Smooth muscle cell of the brain vasculature (primary cell): ENCODE data around the gene SF3A1.

Experiments used
- DNase-seq: peaks from one replicate; pipeline ENCODE4 v3.0.0-alpha.2; 2012; ENCODE audit warnings: low read depth, low spot score

The SF3A1 gene

DNA sequence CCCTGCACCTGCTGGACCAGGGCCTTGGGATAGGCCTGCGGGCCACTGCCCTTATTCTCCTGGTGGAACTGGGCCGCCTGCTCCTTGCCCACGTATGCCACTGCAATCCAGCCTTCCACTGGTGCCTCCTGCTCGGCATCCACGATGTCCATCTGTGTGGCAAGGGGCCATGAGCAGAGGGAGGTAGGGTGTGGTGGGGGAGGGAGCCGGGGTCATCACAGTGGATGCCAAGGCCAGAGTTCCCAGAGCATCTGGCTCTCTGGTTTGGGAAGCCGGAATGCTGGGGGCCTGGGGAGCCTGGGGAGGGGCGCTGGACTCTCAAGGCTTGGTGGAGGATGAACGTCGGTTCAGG, 29.9 kb upstream of the SF3A1 start:
- DNase-seq, result no peak

GRCh38 chr22:30385942-30386341, 29.2 kb upstream of the SF3A1 start:
- DNase-seq, result no peak

DNA sequence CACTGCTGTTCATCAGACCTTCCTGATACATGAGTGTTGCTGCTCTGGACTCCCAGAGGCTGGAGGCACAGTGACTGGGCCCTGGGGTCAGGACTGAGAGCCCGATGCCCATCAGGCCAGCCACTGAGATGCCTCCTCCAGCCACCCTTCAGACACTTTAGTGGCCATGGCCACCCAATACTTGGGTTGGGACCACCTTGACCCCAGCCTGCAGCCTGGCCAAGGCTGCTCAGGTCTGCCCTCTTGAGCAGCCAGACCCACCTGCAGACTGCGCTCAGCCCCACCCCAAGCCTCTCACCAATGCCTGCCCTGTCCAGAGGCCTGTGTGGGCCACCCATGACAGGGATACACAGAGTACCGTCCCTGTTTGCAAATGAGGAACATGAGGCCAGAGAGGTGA, 26.4 kb upstream of the SF3A1 start:
- DNase-seq, result no peak

DNA sequence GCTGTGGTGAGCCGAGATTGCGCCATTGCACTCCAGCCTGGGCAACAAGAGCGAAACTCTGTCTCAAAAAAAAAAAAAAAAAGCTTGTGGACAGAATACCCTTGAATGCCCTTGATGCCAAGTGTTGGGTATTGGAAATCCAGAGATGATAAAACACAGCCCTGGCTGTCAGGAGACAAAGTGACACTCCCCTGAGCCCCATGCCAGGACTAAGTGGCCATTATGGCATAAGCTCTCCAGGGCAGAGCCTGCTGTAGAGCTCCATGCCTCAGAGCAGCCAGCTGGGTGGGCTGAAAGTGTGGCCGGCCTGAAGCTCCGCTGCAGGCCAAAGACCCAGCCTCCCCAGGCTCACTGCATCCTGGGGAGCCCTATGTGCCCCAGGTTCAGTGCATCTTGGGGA, 25.6 kb upstream of the SF3A1 start:
- DNase-seq, result no peak

DNA sequence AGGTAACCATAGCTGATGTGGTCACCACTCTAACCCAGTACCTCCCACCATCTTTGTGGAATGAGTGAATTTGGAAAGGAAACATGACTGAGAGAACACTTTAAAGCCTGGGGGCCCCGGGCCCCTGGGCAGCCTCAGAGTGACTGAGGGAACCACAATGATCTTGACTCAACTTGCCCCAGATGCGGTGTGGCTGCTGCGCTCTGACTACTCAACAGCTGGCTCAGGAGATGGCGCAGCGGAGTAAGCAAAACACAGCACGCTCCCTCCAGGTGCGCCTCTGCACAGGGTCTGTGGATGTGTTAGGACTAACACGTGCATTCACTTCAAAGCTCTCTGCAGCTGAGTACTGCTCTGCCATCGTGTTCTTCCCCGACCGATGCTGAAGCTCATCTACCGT, 24.6 kb upstream of the SF3A1 start:
- DNase-seq, result no peak

- no peak for DNase-seq
Measured at GRCh38 chr22:30380011-30380410, 23.3 kb upstream of the SF3A1 start.

- DNase-seq, result no peak
Measured at GRCh38 chr22:30375312-30375849, 18.7 kb upstream of the SF3A1 start.

DNA sequence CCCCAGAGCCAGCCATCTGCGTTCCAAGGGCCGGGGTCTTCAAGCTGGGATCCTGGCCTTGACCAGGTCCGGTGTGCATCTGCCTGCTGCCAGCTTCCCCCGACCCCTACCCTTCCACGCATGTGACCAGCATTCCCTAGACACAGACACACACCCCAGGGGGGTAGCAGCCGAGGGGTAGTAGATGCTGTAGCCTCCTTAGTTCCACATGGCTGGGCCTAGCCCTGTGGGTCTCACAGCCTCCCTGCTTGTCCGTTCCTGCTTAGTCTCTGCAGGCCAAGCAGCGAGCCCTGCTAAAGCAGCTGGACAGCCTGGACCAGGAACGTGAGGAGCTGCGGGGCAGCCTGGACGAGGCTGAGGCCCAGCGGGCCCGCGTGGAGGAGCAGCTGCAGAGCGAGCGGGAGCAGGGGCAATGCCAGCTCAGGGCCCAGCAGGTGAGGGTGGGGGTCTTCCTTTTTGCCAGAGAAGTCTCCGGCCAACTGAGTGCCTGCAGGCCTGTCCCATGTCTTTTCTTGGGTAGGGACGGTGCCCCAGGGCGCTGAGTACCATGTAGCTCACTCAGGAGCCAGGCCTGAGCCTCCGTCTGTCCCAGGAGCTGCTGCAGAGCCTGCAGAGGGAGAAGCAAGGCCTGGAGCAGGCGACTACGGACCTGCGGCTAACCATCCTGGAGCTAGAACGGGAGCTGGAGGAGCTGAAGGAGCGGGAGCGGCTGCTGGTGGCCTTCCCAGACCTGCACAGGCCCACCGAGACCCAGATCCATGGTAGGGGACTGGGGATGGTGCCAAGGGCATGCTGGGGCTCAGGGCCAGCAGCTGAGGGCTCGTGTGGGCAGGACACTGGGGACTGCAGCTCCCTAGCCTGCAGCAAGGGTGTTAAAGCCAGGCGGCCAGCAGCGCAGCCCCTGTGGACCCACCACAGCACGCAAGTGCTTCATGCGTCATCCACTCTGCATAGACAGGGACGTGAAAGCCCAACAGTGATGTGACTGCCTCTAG, 16.9 kb upstream of the SF3A1 start:
- DNase-seq, result no peak

- DNase-seq, result no peak
Measured at GRCh38 chr22:30372915-30373314, 16.2 kb upstream of the SF3A1 start.

DNA sequence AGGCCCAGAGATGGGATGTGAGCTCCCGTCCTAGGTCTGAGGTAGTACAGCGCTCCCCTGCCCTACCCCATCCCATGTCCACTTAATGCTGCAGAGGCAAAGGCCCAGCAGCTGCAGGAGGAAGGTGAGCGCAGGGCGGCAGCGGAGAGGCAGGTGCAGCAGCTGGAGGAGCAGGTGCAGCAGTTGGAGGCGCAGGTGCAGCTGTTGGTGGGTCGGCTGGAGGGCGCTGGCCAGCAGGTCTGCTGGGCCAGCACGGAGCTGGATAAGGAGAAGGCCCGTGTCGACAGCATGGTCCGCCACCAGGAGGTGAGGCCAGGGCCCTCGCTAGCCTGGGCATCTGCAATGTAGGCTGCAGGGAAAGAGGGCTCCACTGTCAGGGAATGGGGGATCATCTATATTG, 15.3 kb upstream of the SF3A1 start:
- no peak for DNase-seq

DNA sequence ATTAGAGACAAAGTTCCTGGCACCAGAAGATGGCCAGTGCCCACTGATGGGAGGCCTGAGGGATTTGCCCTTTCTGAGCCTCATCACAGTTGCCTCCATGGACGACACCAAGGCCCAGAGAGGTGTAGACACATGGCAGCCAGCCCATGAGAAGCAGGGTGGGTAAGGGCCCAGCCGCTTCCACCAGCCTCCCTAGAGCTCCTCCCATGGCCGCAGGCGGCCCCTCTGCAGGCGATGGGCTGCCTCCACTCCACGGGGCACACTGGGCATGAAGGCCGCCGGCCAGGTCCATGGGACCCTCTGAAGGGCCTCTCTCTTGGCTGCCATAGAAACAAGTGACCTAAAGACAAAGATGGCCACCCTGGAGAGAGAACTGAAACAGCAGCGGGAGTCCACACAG, 14.6 kb upstream of the SF3A1 start:
- no peak for DNase-seq

GRCh38 chr22:30370641-30371230, 14.0 kb upstream of the SF3A1 start:
- no peak for DNase-seq

DNA sequence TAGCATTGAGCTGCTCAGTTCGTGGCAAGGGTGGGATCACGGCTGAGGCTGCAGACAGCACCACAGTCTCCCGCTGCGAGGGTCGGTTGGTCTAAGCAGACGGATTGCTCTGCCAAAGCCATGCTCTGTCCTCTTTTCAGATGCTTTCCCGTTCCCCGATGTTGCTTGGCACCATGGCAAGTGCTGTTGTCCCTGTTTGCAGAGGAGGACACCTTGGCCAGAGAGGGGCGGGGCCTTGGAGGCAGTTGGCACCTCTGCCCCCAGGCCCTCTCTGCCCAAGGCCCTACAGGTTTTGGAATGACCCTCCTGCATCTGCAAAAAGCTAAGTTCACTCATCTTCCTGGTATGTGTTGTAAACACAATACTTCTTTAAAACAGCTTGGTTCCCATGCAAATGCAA, 11.7 kb upstream of the SF3A1 start:
- DNase-seq, result no peak

DNA sequence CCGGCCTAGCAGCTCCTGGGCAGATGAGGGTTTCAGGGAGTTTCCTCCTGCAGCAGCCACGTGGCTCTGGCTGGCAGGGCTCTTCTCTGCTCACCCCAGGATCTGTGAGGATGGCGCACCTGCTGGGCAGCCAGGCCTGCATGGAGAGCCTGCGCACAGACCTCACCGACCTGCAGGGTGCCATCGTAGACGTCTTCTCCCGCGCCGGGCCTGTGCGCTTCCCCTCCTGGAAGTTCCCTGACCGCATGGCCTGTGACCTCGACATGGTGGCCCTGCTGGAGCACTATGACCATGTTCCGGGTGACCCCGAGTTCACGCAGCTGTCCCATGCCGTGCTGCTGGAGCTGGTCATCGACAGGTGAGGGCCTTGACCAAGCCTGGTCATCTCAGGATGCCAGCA, 9.2 kb upstream of the SF3A1 start:
- DNase-seq, result no peak

DNA sequence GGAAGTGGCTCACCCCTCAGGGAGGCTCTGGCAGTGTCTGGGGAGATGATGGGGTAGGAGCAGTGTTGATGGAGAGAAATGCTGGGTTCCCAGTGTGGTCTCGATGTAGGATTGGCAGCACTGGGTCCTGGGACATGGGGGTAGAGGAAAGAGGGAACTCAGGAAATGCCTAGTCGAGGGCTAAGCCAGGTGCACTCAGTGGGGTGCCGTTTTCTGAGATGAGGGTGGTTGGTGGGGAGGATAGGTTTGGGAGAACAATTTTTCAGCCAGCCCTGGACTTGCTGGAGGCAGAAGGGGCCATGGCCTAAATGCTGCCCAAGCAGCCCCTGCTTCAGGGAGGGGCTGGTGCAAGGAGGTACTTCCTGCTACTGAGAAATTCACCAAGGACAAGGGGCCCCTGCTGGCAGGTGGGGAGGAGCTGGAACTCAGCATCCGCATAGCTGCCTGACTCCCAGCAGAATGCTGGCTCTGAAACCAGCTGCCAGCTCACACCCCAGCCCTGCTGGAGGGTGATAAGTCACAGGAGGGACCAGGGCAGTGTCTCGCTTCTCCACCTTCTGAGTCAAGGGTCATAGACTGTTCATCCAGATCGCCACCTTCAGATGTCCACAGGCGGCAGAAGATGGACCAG, 6.1 kb upstream of the SF3A1 start:
- no peak for DNase-seq

GRCh38 chr22:30361916-30362650, 5.4 kb upstream of the SF3A1 start:
- no peak for DNase-seq

DNA sequence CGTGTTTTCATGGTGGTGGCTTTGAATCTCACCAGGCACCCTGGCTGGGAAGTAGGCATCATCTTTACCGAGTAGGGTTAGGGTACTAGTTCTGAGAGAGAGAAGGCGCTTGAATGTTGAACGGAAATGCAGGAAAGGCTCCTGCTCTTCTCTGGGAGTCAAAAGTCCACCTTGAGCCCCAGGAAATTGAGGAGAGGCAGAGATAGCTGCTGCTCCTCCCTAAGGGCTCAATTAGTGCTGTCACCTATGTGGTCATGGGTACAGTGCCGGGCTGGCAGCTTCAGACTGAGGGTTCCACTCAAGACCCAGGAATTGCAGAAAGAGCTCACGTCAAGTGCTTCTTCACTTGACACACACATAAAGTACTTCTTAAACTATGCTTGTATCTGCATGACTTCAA, 1.8 kb upstream of the SF3A1 start:
- no peak for DNase-seq

GRCh38 chr22:30357650-30358215, 1.0 kb upstream of the SF3A1 start:
- DNase-seq, result no peak

DNA sequence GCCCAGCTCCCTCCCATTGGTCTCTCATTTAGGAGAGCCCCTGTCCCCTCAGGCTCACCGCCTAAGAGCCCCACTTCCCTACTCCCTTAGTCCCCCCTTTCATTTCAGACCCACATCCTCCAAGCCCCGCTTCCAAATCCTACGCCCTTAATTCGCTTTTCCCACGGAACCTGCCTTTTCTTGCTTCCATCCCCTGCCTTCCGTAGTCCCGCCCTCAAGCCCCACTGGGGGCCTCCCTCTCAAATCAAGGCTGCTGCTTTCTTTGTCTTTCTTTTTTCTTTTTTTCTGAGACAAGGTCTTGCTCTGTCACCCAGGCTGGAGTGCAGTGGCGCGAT, 509 bp upstream of the SF3A1 start:
- DNase-seq, result no peak

GRCh38 chr22:30354644-30355043, 2.0 kb downstream of the SF3A1 start:
- no peak for DNase-seq

GRCh38 chr22:30351226-30351625, 5.5 kb downstream of the SF3A1 start:
- no peak for DNase-seq

GRCh38 chr22:30348809-30349208, 7.9 kb downstream of the SF3A1 start:
- no peak for DNase-seq
